T-helper 17 cell (primary cell): Measurements from ENCODE around the gene RHBG. TPM values are rescaled to one million over a fixed set of nuclear protein-coding genes. Genes with fewer than 3 reads are reported as not detected.

Experiments
- ATAC-seq: fragments of 150-1000 bp; cut with Tn5 transposase; 2 replicates; pipeline ENCODE4 v1.10.0; 2021; ENCODE audit warnings: mild to moderate bottlenecking, moderate library complexity
- DNase-seq, 3 donors: peaks; one replicate each; pipeline versions ENCODE4 v3.0.0 to v3.0.0-alpha.2; 2020 to 2021
- H3K9me3 ChIP-seq: one replicate; pipeline ENCODE4 v1.7.0; 2013; ENCODE audit warnings: low read length, mild to moderate bottlenecking; ENCODE audit not compliant: control insufficient read depth, poor library complexity, severe bottlenecking
- H3K27ac Mint-ChIP-seq: one replicate; pipeline ENCODE4 v1.8.0; 2022; ENCODE audit warnings: mild to moderate bottlenecking, moderate library complexity, mixed read lengths
- H3K27me3 Mint-ChIP-seq: one replicate; pipeline ENCODE4 v1.8.0; 2022; ENCODE audit warnings: mixed read lengths
- H3K36me3 Mint-ChIP-seq: one replicate; pipeline ENCODE4 v1.8.0; 2022; ENCODE audit warnings: low read depth, mixed read lengths
- H3K4me1 Mint-ChIP-seq: one replicate; pipeline ENCODE4 v1.8.0; 2022; ENCODE audit warnings: mild to moderate bottlenecking, mixed read lengths
- H3K4me3 Mint-ChIP-seq: one replicate; pipeline ENCODE4 v1.8.0; 2022; ENCODE audit warnings: mild to moderate bottlenecking, moderate library complexity, mixed read lengths
- total RNA-seq, 4 donors: library from RNA in 2 of 4; stranded (reverse) in 2 of 4; gene quantifications; one replicate each; pipeline ENCODE4 v1.2.3 and lab custom pipeline; 2022 to 2026

The RHBG gene
- total RNA-seq, 2 donors from 2014 or later, result not detected

DNA sequence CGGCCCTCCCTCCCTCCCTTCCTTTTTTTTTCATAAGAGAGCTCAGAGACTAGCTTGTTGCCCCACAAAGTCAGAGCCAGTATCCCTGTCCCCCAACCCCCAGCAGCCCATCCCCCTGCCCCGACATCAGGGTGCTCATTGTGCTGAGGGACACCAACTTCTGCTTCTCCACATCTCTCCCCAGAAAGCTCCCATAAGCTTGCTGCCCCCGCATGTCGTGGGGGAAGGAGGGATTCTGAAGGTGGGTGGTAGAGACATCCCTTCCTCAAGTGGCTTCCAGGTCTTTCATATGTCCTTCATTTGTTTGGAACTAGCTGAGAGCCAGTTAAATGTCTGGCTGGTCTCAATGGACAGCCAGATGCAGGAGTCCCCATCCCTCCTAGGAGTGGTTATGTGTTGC is 41.2 kb downstream of the RHBG start:
- no peak overlapping the region for H3K27ac Mint-ChIP-seq
- DNase-seq, result no peak
- H3K4me3 Mint-ChIP-seq, result no peak overlapping the region
- H3K4me1 Mint-ChIP-seq, result peaks cover 5% of the 10 kb centered on the region
- ATAC-seq, result no peak
- H3K9me3 ChIP-seq, result no peaks in the 10 kb centered on the region
- H3K27me3 Mint-ChIP-seq, result peaks cover 85% of the 10 kb centered on the region
- peaks cover 20% of the 10 kb centered on the region for H3K36me3 Mint-ChIP-seq

DNA sequence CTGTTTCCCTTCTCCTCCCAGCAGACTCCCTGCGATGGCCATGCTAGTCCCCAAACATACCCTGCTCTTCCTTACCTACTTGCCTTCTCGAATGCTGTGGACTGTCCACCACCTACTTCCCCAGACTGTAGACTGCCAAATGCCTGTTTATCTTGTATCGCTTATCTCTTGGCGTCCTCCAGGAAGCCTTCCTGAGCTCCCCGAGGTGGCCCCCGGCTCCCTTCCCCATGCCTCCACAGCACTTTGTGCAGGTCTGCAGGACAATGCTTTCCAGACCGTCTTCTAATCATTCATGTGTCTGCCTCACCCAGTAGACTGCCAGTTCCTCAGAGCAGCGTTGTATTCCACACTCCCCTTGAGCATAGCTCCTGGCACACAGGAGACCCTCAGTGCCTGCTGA is 41.7 kb downstream of the RHBG start:
- Mint-ChIP-seq H3K27ac (no peak overlapping the region), H3K27me3 (peaks cover 85% of the 10 kb centered on the region), H3K36me3 (peaks cover 20% of the 10 kb centered on the region), H3K4me3 (no peak overlapping the region), H3K4me1 (peaks cover 5% of the 10 kb centered on the region)
- H3K9me3 ChIP-seq, result no peaks in the 10 kb centered on the region
- DNase-seq (no peak), ATAC-seq (no peak)

DNA sequence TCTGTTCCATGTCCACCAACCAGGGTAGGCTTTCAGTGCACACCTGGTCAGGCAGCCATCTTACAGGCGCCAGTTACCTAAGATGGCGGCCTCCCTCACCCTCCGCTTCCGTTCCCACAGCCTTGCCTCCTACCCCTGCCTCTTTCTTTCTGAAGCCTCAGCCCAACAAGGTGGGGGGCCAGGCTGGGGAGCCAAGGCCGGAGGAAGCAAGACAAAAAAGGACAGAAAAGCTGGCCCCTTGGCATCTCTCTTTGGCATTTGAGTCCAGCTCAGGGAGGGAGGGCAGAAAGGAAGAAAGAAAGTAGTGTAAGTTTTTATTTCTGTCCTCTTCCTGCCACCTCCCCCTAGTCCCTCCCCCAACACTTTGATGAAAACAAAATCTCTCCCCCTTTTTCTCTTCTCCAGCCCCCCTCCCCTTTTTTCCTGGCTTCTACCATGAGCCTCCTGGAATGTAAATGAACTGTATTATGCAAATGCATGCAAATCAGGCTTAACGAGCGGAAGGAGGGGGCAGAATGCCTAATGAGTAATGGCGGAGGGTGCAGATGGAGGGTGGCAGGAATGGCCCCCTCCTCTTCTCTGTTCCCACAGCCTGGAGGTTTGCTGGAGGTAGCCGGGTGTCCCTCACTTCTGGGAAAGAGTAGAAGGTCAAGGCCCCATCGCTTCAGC is 43.8 kb downstream of the RHBG start:
- ATAC-seq (no peak), DNase-seq (no peak)
- H3K4me3 Mint-ChIP-seq, result no peak overlapping the region
- H3K27ac Mint-ChIP-seq, result no peak overlapping the region
- peaks cover 8% of the 10 kb centered on the region for H3K4me1 Mint-ChIP-seq
- H3K9me3 ChIP-seq, result no peaks in the 10 kb centered on the region
- H3K36me3 Mint-ChIP-seq, result peaks cover 20% of the 10 kb centered on the region
- peaks cover 86% of the 10 kb centered on the region for H3K27me3 Mint-ChIP-seq

DNA sequence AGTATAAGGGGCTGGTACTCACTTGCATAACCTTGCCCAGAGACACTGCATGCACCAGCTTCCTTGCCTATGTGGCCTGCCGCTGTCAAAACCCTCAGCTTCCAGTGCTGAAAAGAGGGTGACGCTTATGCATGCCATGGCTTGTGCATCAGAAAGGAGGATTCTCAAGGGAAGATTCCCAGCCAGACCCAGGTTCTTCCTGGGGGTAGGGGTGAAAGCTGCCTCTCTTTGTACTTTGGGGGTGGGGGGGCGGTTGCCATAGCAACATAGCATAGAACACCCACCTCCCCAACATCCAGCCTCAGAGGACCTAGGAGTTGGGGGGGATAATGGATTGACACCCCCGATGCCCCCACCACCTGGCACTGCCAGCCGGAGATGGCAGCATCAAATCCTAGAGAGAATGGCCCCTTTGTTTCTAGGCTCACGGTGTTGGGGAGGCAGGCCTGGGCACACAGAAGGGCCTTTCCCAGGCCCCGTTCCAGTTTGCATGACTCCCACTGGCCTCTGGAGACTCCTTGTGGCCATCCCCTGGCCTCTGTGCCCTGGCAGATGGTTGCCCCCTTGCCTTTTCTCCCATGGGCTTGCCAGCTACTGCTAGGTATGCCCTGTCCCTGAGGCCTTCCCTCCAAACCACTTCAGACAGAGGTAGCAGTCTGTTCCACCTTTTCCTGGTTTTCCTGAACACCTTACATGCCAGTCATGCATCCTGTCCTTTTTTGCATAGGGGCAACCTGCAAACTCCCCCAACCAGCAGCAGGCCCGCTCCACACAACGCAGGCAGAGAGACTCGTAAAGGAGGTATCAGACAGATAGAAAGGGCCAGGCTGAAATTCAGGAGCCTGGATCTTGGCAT is 44.6 kb downstream of the RHBG start:
- Mint-ChIP-seq H3K27me3 (peaks cover 85% of the 10 kb centered on the region), H3K4me1 (peaks cover 9% of the 10 kb centered on the region), H3K27ac (no peak overlapping the region), H3K4me3 (no peak overlapping the region), H3K36me3 (peaks cover 21% of the 10 kb centered on the region)
- no peak for DNase-seq
- no peak for ATAC-seq
- H3K9me3 ChIP-seq, result no peaks in the 10 kb centered on the region

DNA sequence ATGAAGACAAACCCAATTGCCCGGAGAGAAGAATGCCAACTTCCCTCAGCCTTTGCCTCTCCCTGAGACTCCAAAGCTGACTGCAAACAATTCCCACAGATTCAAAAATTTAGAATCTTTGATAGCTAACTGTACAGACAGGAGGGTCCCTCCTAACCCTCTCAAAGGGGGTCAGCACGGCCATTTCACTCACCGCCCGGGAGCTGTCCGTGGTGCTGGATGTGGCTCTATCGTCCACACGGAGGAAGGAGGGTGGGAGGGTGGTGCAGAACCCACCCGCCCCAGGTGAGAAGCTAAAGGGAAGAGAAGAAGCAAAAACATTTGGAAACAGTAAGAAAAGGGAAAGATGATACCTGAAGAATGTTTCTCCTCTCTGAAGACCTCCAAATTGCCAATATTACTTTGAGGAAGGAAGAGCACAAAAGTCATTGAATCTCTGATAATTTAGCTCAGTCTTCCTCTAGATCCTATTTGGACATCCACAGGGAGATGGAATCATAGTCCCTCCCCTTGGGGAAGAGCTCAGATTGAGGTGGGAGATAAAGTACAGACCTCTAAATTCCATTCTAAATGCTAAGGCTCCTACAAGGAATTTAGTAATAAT is 45.6 kb downstream of the RHBG start:
- H3K27ac Mint-ChIP-seq, result no peak overlapping the region
- H3K36me3 Mint-ChIP-seq, result peaks cover 18% of the 10 kb centered on the region
- DNase-seq (no peak), ATAC-seq (no peak)
- H3K27me3 Mint-ChIP-seq, result peaks cover 88% of the 10 kb centered on the region
- H3K4me3 Mint-ChIP-seq, result no peak overlapping the region
- no peaks in the 10 kb centered on the region for H3K9me3 ChIP-seq
- H3K4me1 Mint-ChIP-seq, result peaks cover 11% of the 10 kb centered on the region

DNA sequence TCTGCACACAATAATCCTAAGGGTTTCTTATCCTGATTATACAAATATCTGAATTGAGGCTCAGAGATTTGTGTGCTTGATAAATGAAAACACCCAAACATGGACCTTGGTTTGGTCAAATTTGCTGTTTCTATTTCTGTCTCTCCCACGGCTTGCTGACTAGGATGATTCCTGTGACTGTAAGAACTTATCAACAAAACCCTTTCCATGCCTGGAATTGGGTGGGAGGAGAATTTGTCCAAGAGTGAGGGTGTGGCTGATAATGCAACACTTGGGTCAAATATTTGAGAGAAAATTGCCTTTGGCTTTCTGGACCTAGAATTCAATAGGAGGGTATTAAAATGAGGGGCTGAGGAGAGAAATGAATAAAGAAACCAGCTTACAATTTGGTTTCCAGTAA is 48.0 kb downstream of the RHBG start:
- peaks cover 21% of the 10 kb centered on the region for H3K4me1 Mint-ChIP-seq
- H3K27me3 Mint-ChIP-seq, result peaks cover 90% of the 10 kb centered on the region
- H3K4me3 Mint-ChIP-seq, result no peak overlapping the region
- H3K27ac Mint-ChIP-seq, result no peak overlapping the region
- no peaks in the 10 kb centered on the region for H3K9me3 ChIP-seq
- peaks cover 9% of the 10 kb centered on the region for H3K36me3 Mint-ChIP-seq
- no peak for ATAC-seq
- DNase-seq, result no peak

DNA sequence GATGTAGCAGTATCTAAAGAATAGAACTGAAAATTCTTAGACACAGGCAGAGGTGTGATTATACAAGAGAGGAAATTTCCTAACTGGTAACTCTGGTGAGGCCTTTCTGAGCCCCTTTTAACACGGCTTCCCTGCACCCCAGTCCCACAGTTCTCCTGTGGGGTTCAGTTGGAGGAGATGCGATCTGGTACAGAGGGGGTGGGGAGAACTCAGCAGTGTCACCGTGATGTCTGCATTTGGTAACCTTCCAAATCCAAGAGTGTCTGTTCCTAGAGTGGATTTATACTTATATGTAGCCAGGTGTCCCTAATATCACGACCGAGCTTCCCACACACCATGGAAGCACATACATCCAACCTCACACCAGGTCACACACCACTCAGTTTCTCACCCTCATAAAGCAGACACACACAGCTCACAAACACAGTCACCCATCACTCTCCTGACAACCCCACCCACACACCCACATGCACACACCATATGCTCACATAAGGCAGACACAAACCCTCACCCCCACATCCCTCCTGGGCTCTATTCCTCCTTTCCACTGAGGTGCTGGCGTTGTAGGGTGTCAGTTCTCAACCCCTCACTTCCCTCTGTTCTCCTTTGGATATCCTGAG is 48.5 kb downstream of the RHBG start:
- DNase-seq, result no peak
- no peak overlapping the region for H3K27ac Mint-ChIP-seq
- H3K36me3 Mint-ChIP-seq, result peaks cover 8% of the 10 kb centered on the region
- H3K4me1 Mint-ChIP-seq, result peaks cover 22% of the 10 kb centered on the region
- no peak overlapping the region for H3K4me3 Mint-ChIP-seq
- peaks cover 93% of the 10 kb centered on the region for H3K27me3 Mint-ChIP-seq
- ATAC-seq, result no peak
- no peaks in the 10 kb centered on the region for H3K9me3 ChIP-seq

DNA sequence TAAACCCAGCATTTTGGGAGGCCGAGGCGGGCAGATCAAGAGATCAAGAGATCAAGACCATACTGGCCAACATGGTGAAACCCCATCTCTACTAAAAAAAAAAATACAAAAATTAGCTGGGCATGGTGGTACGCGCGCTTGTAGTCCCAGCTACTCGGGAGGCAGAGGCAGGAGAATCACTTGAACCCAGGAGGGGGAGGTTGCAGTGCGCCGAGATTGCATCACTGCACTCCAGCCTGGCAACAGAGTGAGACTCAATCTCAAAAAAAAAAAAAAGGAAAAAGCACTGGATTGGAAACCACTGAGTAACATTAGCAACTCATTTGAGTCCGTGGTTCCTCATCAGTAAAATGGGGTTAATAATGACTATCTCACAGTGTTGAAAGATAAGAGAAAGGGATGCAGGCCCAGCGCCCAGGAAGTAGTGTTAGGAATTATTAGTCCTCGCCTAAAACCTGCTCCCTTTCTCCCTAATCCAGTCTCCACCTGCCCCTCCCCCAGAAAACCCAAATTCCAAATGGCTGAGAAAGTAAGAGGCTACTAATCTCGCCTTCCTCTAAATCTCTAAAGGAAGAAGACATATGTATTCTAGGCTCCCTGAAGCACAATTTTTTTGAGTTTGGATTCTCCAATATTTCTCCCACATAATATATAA is 49.5 kb downstream of the RHBG start:
- no peaks in the 10 kb centered on the region for H3K9me3 ChIP-seq
- H3K27ac Mint-ChIP-seq, result peak overlapping the region; percentile 39
- peaks cover 25% of the 10 kb centered on the region for H3K4me1 Mint-ChIP-seq
- DNase-seq (no peak), ATAC-seq (no peak)
- H3K4me3 Mint-ChIP-seq, result no peak overlapping the region
- H3K27me3 Mint-ChIP-seq, result peaks cover 93% of the 10 kb centered on the region
- H3K36me3 Mint-ChIP-seq, result peaks cover 8% of the 10 kb centered on the region

DNA sequence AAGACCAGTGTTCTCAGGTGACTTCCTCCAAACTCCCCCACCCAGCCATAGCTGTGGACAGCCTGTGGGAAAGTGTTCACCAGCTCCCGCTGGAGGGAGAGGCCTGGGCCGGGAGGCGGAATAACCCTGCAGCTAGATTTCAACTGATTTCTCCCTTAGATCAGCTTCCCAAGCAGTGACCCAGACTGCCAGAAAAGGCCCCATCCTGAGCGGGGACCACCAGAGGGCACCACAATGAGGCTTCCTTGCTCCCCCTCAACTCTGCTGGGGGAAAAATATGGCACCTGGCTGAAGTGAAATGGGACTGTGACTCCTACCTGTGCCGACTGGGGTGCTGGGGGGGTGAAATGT is 50.8 kb downstream of the RHBG start:
- peak overlapping the region; percentile 80 for H3K27ac Mint-ChIP-seq
- H3K4me1 Mint-ChIP-seq, result peaks cover 29% of the 10 kb centered on the region
- H3K4me3 Mint-ChIP-seq, result peak overlapping the region; percentile 95
- no peak for DNase-seq
- H3K36me3 Mint-ChIP-seq, result peaks cover 8% of the 10 kb centered on the region
- H3K27me3 Mint-ChIP-seq, result peaks cover 93% of the 10 kb centered on the region
- H3K9me3 ChIP-seq, result no peaks in the 10 kb centered on the region
- peak; percentile 39 for ATAC-seq

DNA sequence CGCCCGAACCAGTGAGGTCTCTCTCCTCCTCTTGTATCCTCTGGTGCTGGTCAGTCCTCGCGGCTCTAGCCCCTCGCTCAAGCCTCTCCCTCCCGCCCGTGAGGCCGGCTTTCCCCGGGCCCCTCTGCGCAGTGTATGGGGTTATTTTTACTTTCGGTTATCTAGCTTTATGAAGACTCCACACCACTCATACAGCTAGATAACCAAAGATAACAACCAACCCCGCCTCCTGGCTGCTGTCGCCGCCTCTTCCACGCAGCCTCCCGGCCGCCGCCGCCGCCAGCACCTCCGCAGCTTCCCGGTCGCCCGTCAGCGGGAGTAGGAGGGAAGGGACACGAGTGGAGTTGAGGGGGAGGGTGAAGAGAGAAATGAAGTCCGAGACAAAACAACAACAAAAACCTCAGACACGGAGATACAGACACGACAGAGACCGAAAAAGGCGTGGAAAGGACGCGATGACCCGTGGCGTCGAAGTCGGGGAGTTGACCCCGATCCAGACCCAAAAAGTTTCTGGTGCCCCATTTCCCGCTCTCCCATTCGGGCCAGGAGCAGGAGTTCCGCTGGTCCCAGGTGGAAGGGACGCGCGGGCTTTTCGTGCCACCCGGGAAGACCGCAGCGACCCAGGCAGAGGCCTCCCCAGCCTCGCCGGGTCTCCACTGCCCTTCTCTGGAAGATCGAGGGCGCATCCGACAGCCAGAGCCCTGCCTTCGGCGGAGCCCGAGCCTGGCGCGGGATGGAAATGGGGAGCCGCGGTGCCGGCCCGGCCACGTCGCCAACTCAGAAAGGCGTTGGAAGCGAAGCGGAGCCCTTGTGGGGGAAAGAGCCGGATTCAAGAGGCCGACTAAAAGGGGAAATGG is 51.4 kb downstream of the RHBG start:
- Mint-ChIP-seq H3K27ac (peak overlapping the region; percentile 80), H3K4me3 (peak overlapping the region; percentile 95), H3K27me3 (peaks cover 91% of the 10 kb centered on the region), H3K4me1 (peaks cover 29% of the 10 kb centered on the region), H3K36me3 (peaks cover 8% of the 10 kb centered on the region)
- no peaks in the 10 kb centered on the region for H3K9me3 ChIP-seq
- ATAC-seq (peak; percentile 86), DNase-seq (peak; percentile 21 to 36 (median 29))

DNA sequence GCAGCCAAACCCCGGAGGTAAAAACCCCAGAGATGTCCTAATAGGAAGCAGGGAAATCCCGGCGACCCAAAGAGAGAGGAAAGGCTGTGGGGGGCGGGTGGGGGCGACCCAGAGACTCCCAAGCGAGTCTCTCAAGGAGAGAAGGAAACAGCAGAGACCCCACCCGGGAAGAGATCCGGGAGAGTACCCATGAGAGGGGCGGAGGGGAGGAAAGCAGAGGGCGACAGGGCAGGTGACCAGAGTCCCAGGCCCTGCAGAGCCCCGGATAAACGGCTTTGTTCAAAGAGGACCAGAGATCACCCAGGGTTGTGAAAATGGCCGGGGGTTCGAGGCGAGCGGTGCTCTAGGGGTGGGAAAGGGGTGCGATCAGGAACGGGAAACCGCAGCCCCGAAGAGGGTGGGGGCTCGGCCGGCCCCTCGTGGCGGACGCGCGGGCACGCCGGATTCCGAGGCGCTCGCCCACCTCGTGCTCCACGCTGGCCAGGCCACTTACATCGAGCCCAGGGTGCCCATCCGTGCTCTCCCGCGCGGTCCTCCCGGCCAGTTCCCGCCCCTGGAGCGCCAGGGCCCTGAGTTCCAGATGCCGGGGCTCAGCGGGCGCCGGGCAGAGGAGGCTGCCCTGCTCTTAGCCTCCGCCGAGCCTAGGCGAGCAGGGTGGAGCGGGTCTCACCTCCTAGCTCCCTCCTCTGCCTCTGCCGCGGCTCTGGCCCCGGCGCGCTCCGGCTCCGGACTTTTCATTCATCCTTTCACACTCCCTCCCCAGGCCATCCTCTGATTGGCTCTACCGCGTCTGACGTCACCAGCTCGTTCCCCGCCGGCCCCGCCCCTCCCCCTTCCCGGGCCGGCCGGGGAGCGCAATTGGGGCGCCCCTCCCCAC is 52.3 kb downstream of the RHBG start:
- H3K27ac Mint-ChIP-seq, result peak overlapping the region; percentile 80
- H3K4me1 Mint-ChIP-seq, result peaks cover 30% of the 10 kb centered on the region
- DNase-seq (peak; percentile 43 to 48 (median 47)), ATAC-seq (peak; percentile 72)
- peaks cover 88% of the 10 kb centered on the region for H3K27me3 Mint-ChIP-seq
- peak overlapping the region; percentile 95 for H3K4me3 Mint-ChIP-seq
- H3K9me3 ChIP-seq, result no peaks in the 10 kb centered on the region
- peaks cover 11% of the 10 kb centered on the region for H3K36me3 Mint-ChIP-seq
